KMS-11 (cell line): ENCODE data around the gene ADAMTS15.

Experiments
- H2AFZ ChIP-seq: fragments of 200-600 bp; sonication (generic); 2 replicates; pipeline ENCODE4 v1.6.1; 2016; ENCODE audit warnings: antibody characterized with exemption, mixed run types, low read depth
- H3K27ac ChIP-seq: fragments of 200-600 bp; sonication (generic); 2 replicates; pipeline ENCODE4 v1.6.1; 2016; ENCODE audit warnings: mild to moderate bottlenecking, mixed run types
- H3K27me3 ChIP-seq: fragments of 200-600 bp; sonication (generic); 2 replicates; pipeline ENCODE4 v1.6.1; 2017; ENCODE audit warnings: mild to moderate bottlenecking, low read depth, mixed run types, moderate library complexity; ENCODE audit not compliant: insufficient read depth
- H3K36me3 ChIP-seq: fragments of 200-600 bp; sonication (generic); 2 replicates; pipeline ENCODE4 v1.6.1; 2017; ENCODE audit warnings: mild to moderate bottlenecking, mixed run types; ENCODE audit not compliant: insufficient read depth
- H3K4me1 ChIP-seq: fragments of 200-600 bp; sonication (generic); 2 replicates; pipeline ENCODE4 v1.6.1; 2016; ENCODE audit warnings: mild to moderate bottlenecking, low read depth, mixed run types; ENCODE audit not compliant: poor library complexity, severe bottlenecking
- H3K4me2 ChIP-seq: fragments of 200-600 bp; sonication (generic); 2 replicates; pipeline ENCODE4 v1.7.0; 2016; ENCODE audit warnings: mild to moderate bottlenecking, mixed run types
- H3K4me3 ChIP-seq: fragments of 200-600 bp; sonication (generic); IDR thresholded peaks from 2 replicates; pipeline ENCODE4 v1.6.1; 2017; ENCODE audit warnings: low read depth, low read length, mixed read lengths; ENCODE audit not compliant: insufficient read depth
- H3K79me2 ChIP-seq: fragments of 200-600 bp; sonication (generic); 2 replicates; pipeline ENCODE4 v1.6.1; 2016; ENCODE audit warnings: low read depth, mixed run types; ENCODE audit not compliant: insufficient read depth
- H3K9ac ChIP-seq: fragments of 200-600 bp; sonication (generic); 2 replicates; pipeline ENCODE4 v1.6.1; 2016; ENCODE audit warnings: mild to moderate bottlenecking, mixed run types
- H4K20me1 ChIP-seq: fragments of 200-600 bp; sonication (generic); 2 replicates; pipeline ENCODE4 v1.6.1; 2016; ENCODE audit warnings: mild to moderate bottlenecking, mixed run types; ENCODE audit not compliant: insufficient read depth
- TF ChIP-seq, protein P1 (sequence below): fragments of 200-600 bp; sonication (generic); conservative IDR thresholded peaks from 2 replicates; pipeline ENCODE4 v1.6.1; 2017; ENCODE audit warnings: low read depth, mild to moderate bottlenecking, antibody characterized with exemption, low read length, moderate library complexity, mixed read lengths

ADAMTS15 gene

DNA sequence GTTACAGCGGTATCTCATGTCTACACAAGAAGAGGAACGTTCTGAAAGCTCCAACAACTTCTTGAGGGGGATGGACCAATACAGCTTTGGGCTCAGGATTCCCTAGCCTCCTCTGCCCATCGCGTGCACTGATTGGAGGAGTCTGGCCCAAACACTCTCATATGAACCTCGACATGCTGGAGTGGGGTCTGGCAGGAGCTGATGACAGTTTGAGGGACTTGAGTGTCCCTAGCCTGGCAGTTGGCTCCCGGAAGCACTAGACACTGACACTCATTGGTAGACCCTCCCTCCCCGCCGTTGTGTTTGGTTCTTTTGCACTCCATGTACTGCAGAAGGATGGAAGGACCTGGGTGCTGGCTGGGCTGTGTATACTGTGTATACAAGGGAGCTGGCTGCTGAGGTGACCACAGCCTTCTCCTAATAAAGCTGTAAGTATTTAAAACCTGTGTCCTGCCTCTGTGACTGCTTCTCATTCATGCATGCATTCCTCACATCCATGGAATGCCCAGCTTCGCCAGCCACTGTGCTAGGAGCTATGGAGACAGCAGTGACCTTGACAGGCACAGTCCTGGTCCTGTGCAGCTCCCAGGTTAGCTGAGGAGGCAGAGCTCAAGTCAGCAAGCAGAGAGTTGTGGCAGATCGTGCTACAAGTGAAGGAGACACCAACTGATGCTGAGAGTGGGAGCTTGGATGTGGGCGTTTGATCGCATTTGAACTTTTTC is 27.9 kb downstream of the ADAMTS15 start:
- no peaks in the 10 kb centered on the region for H3K79me2 ChIP-seq
- H2AFZ ChIP-seq, result no peak overlapping the region
- H3K4me1 ChIP-seq, result no peaks in the 10 kb centered on the region
- no peak overlapping the region for H3K4me3 ChIP-seq
- no peak overlapping the region for H3K4me2 ChIP-seq
- no peaks in the 10 kb centered on the region for H3K36me3 ChIP-seq
- H4K20me1 ChIP-seq, result no peaks in the 10 kb centered on the region
- no peak overlapping the region for H3K9ac ChIP-seq
- no peak overlapping the region for H3K27ac ChIP-seq
- TF ChIP-seq, protein P1, sequence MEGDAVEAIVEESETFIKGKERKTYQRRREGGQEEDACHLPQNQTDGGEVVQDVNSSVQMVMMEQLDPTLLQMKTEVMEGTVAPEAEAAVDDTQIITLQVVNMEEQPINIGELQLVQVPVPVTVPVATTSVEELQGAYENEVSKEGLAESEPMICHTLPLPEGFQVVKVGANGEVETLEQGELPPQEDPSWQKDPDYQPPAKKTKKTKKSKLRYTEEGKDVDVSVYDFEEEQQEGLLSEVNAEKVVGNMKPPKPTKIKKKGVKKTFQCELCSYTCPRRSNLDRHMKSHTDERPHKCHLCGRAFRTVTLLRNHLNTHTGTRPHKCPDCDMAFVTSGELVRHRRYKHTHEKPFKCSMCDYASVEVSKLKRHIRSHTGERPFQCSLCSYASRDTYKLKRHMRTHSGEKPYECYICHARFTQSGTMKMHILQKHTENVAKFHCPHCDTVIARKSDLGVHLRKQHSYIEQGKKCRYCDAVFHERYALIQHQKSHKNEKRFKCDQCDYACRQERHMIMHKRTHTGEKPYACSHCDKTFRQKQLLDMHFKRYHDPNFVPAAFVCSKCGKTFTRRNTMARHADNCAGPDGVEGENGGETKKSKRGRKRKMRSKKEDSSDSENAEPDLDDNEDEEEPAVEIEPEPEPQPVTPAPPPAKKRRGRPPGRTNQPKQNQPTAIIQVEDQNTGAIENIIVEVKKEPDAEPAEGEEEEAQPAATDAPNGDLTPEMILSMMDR, result no peak
- H3K27me3 ChIP-seq, result no peaks in the 10 kb centered on the region

DNA sequence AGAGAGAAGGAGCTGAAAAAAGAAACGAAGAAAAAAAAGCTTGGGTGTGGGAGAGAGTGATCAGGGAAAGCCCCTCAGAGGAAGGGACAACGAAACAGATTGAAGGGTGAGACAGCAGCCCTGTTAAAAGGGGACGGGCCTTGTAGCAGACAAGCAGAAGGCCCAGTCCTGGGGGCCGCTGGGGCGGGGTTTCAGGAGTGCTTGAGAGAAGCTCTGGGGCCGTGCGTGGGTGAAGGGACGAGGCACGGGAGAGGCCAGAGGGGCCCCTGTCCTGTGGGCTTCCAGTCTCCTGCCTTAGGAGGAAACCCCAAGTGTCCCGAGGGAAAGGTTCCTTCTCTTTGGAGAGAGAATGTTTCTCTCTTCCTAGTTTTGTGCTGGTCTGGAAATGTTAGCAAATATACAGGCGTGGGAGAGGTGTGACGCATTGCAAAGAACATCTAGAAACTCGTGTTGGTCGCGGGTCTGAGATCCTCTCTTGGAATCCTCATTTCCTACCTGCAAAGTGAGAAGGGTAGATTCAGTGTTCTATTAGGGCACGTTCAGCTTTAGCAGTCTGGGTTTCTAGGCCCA is 28.6 kb downstream of the ADAMTS15 start:
- Histone ChIP-seq H3K27ac (no peak overlapping the region), H3K27me3 (no peaks in the 10 kb centered on the region), H3K36me3 (no peaks in the 10 kb centered on the region), H2AFZ (no peak overlapping the region), H3K4me2 (no peak overlapping the region), H4K20me1 (no peaks in the 10 kb centered on the region), H3K4me1 (no peaks in the 10 kb centered on the region), H3K4me3 (no peak overlapping the region), H3K9ac (no peak overlapping the region), H3K79me2 (no peaks in the 10 kb centered on the region)
- TF ChIP-seq, protein P1, result no peak

DNA sequence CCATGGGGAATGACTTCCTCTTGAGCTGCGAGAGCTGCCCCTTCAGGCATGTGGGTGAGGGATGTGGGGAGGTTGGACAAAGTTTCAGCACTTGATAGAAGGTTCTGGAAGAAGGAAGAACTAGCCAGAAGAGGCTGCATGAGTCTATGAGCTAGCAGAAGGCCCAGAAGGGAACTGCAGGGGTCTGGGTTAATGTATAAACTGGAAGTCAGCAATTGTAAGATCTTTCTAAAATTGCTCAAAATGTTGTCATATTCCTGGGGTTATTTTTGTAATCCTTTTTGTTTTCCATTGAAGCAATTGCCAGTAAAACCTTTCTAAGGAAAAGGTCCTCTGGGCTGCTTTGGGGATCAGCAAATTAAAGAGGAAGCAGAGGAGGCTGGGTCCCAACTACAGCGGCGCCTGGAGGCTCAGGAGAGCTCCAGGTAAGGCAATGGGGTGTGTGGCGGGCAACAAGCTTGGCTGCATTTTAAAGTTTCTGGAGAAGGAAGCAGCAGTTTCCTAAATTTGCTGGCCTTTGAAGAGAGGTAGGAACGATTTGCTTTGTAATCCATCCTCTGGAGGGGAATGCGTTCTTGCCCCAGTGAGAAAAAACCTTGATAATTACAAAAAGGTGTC is 29.2 kb downstream of the ADAMTS15 start:
- H4K20me1 ChIP-seq, result no peaks in the 10 kb centered on the region
- H3K36me3 ChIP-seq, result no peaks in the 10 kb centered on the region
- no peaks in the 10 kb centered on the region for H3K79me2 ChIP-seq
- no peaks in the 10 kb centered on the region for H3K4me1 ChIP-seq
- no peak overlapping the region for H3K27ac ChIP-seq
- no peaks in the 10 kb centered on the region for H3K27me3 ChIP-seq
- TF ChIP-seq, protein P1, result no peak
- no peak overlapping the region for H2AFZ ChIP-seq
- no peak overlapping the region for H3K9ac ChIP-seq
- H3K4me3 ChIP-seq, result no peak overlapping the region
- no peak overlapping the region for H3K4me2 ChIP-seq

DNA sequence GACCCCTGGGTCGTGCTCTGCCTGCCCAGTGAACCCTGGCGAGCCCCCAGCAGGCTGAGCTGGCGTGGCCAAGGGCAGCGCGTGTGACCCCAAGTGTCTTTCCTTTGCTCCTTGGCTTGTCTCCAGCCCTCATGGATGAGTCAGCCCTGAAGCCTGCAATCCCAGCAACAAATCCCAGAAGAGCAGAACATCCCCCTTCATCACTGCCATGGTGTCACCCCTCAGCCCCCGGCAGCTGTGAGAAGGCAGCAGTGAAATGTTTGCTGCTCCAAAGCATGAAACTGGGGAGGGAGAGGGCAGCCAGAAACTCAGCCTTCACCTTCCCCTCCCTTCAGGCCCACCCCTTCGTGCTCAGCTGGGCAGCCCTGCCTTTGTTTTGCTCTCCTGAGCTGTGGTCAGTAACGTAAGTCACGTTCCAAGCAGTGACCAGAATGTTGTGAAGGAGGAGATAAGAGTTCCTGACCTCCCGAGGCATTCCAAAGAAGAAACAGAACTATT is 29.8 kb downstream of the ADAMTS15 start:
- Histone ChIP-seq H2AFZ (no peak overlapping the region), H3K79me2 (no peaks in the 10 kb centered on the region), H3K9ac (no peak overlapping the region), H4K20me1 (no peaks in the 10 kb centered on the region), H3K36me3 (no peaks in the 10 kb centered on the region), H3K27me3 (no peaks in the 10 kb centered on the region), H3K4me1 (no peaks in the 10 kb centered on the region), H3K4me2 (no peak overlapping the region), H3K4me3 (no peak overlapping the region), H3K27ac (no peak overlapping the region)
- TF ChIP-seq, protein P1, result no peak
